HL-60 (cell line): ENCODE results near the gene SRSF3.

Source experiments
- DNase-seq, 2 experiments: peaks; one replicate each; pipeline ENCODE4 v3.0.0-alpha.2; 2010 to 2020; ENCODE audit warnings: low read depth in 1 of 2, low spot score in 1 of 2
- H3K27ac ChIP-seq: fragments of 250-450 bp; sonication (Bioruptor Pico); replicated peaks from 2 replicates; pipeline ENCODE4 v1.5.1; 2020; ENCODE audit warnings: mild to moderate bottlenecking, moderate library complexity
- H3K27me3 ChIP-seq: fragments of 250-450 bp; sonication (Bioruptor Pico); 2 replicates; pipeline ENCODE4 v1.5.1; 2021; ENCODE audit warnings: mild to moderate bottlenecking, moderate library complexity; ENCODE audit not compliant: insufficient read depth, poor library complexity, severe bottlenecking
- H3K4me3 ChIP-seq: replicated peaks from 2 replicates; pipeline ENCODE4 v1.5.1; 2011; ENCODE audit warnings: mild to moderate bottlenecking, control low read depth, low read length; ENCODE audit not compliant: insufficient read depth
- GABPA ChIP-seq: IDR thresholded peaks from 2 replicates; pipeline ENCODE4 v1.6.1; 2012; ENCODE audit warnings: low read depth
- POLR2AphosphoS5 ChIP-seq: IDR thresholded peaks from 2 replicates; pipeline ENCODE4 v1.6.1; 2012; ENCODE audit warnings: low read depth
- SPI1 ChIP-seq: IDR thresholded peaks from 2 replicates; pipeline ENCODE4 v1.6.1; 2012; ENCODE audit warnings: low read depth, mild to moderate bottlenecking, borderline replicate concordance
- TF ChIP-seq, protein P1 (sequence below): IDR thresholded peaks from 2 replicates; pipeline ENCODE4 v1.6.1; 2012; ENCODE audit warnings: low read depth; ENCODE audit not compliant: insufficient replicate concordance
- TF ChIP-seq, protein P2 (sequence below): IDR thresholded peaks from one replicate; pipeline ENCODE4 v1.5.1; 2011; ENCODE audit warnings: low read length, control low read depth, inconsistent platforms; ENCODE audit not compliant: insufficient read depth

SRSF3 gene

DNA sequence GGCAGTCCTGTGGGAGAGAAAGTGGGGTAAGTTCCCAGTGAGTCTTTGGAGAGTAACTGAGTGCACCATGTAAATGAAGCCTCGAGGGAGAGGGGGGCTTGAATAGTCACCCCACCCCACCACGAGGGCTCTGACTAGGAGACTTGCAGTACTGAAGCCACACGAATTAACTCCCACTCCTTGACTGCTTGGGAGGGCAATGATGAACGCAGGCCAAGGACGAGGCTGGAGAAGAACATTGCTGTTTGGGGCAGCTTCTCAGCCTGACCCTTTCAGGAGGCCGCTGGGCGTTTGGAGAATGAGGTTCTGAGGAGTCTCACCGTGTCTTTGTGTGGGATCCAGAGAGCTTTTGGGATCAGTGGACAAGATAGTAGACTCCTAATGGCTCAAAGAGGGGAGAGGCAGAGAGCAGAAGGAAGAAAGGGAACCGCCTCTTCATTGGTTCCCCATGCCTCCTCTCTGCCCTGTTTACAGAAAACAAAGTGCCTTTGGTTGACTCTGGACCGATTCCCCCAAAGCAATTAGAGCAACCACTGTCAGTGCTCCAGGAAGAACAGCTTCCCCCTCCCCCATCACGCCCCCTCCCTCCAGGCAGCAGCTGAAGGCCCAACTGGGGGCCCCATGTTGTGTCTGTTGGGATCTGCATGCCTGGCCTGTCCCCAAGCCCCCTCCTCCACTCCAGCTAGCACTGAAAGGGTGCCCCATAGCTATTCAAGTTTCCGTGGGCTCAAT lies 42.7 kb downstream of the SRSF3 start:
- no peak for TF ChIP-seq POLR2AphosphoS5
- TF ChIP-seq, protein P1, sequence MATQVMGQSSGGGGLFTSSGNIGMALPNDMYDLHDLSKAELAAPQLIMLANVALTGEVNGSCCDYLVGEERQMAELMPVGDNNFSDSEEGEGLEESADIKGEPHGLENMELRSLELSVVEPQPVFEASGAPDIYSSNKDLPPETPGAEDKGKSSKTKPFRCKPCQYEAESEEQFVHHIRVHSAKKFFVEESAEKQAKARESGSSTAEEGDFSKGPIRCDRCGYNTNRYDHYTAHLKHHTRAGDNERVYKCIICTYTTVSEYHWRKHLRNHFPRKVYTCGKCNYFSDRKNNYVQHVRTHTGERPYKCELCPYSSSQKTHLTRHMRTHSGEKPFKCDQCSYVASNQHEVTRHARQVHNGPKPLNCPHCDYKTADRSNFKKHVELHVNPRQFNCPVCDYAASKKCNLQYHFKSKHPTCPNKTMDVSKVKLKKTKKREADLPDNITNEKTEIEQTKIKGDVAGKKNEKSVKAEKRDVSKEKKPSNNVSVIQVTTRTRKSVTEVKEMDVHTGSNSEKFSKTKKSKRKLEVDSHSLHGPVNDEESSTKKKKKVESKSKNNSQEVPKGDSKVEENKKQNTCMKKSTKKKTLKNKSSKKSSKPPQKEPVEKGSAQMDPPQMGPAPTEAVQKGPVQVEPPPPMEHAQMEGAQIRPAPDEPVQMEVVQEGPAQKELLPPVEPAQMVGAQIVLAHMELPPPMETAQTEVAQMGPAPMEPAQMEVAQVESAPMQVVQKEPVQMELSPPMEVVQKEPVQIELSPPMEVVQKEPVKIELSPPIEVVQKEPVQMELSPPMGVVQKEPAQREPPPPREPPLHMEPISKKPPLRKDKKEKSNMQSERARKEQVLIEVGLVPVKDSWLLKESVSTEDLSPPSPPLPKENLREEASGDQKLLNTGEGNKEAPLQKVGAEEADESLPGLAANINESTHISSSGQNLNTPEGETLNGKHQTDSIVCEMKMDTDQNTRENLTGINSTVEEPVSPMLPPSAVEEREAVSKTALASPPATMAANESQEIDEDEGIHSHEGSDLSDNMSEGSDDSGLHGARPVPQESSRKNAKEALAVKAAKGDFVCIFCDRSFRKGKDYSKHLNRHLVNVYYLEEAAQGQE, result no peak
- TF ChIP-seq GABPA, result no peak
- TF ChIP-seq SPI1, result no peak
- TF ChIP-seq, protein P2, sequence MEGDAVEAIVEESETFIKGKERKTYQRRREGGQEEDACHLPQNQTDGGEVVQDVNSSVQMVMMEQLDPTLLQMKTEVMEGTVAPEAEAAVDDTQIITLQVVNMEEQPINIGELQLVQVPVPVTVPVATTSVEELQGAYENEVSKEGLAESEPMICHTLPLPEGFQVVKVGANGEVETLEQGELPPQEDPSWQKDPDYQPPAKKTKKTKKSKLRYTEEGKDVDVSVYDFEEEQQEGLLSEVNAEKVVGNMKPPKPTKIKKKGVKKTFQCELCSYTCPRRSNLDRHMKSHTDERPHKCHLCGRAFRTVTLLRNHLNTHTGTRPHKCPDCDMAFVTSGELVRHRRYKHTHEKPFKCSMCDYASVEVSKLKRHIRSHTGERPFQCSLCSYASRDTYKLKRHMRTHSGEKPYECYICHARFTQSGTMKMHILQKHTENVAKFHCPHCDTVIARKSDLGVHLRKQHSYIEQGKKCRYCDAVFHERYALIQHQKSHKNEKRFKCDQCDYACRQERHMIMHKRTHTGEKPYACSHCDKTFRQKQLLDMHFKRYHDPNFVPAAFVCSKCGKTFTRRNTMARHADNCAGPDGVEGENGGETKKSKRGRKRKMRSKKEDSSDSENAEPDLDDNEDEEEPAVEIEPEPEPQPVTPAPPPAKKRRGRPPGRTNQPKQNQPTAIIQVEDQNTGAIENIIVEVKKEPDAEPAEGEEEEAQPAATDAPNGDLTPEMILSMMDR, result no peak
- Histone ChIP-seq H3K27ac (no peak overlapping the region), H3K27me3 (no peaks in the 10 kb centered on the region), H3K4me3 (no peak overlapping the region)
- no peak for DNase-seq

DNA sequence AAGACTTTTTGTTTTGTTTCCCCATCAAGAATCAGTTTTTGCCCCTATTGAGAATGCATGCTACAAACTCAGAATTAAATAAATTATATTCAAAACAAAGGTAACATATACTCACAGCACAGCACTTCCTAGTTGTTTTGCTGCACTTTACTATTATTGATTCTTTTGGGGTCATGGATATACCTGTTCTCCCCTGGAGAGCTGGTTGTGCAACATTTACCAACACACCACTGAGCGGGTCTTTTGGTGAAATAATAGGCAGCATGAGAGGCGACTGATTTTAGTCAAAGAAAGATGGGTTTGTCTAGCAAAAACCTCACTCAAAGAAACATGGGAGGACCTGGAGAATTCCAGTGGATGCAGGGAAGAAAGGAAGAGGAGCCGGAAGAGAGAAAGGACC lies 44.4 kb downstream of the SRSF3 start:
- no peaks in the 10 kb centered on the region for H3K27me3 ChIP-seq
- H3K27ac ChIP-seq, result no peak overlapping the region
- no peak overlapping the region for H3K4me3 ChIP-seq
- no peak for DNase-seq
- TF ChIP-seq GABPA (no peak), SPI1 (no peak), POLR2AphosphoS5 (no peak)
- TF ChIP-seq, protein P1, result no peak
- TF ChIP-seq, protein P2, result no peak

DNA sequence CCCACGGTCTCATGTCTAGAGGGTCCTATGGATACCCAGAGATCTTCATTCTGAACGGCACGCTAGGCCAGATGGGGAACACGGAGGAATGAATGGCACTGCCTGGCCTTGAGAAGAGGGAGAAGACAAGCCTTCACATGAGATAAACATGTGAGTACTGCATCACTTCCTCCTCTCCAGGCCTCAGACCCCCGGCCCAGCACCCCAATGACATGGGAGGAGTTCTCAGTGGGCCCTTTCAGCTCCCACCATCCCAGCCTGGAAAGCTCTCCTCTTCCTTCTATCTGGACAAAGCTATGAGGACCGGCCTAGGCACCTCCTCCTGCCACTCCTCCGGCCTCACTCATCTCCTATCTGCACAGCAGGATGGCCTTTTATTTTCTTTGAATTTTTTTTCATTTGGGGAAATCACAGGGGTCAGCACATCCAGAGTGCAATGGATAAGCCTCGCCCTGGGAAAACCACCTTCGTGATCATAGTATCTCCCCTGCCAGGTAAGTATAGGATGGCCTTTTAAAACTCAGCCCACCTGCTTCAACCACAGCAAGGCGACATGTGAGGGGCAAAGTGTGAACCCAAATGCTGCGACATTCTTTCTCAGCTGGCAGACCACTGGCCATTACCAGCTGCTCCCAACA lies 45.1 kb downstream of the SRSF3 start:
- no peak overlapping the region for H3K4me3 ChIP-seq
- no peak for TF ChIP-seq GABPA
- TF ChIP-seq, protein P1, result no peak
- TF ChIP-seq, protein P2, result no peak
- no peak for TF ChIP-seq SPI1
- TF ChIP-seq POLR2AphosphoS5, result no peak
- no peak overlapping the region for H3K27ac ChIP-seq
- no peaks in the 10 kb centered on the region for H3K27me3 ChIP-seq
- DNase-seq, result no peak
